Epithelial cell of proximal tubule (primary cell): Measurements from ENCODE around the gene TMEM192. TPM values are rescaled to one million over a fixed set of nuclear protein-coding genes. Genes with fewer than 3 reads are reported as not detected.

Experiments
- DNase-seq: peaks from one replicate; pipeline ENCODE4 v3.0.0-alpha.2; 2011; ENCODE audit warnings: low read depth
- H3K4me3 ChIP-seq: 2 replicates; pipeline ENCODE4 v1.5.1; 2011; ENCODE audit warnings: low read depth, mild to moderate bottlenecking, low read length
- CTCF ChIP-seq: conservative IDR thresholded peaks from 2 replicates; pipeline ENCODE4 v1.5.1; 2012; ENCODE audit warnings: low read depth, mild to moderate bottlenecking, low read length
- total RNA-seq: library from RNA; depleted of rRNA; stranded (reverse); fragments of >200 nt; gene quantifications from 2 replicates; pipeline ENCODE4 v1.2.3, GENCODE V29; 2015

The TMEM192 gene
- 9.0 and 14.5 TPM in 2 replicates for total RNA-seq

DNA sequence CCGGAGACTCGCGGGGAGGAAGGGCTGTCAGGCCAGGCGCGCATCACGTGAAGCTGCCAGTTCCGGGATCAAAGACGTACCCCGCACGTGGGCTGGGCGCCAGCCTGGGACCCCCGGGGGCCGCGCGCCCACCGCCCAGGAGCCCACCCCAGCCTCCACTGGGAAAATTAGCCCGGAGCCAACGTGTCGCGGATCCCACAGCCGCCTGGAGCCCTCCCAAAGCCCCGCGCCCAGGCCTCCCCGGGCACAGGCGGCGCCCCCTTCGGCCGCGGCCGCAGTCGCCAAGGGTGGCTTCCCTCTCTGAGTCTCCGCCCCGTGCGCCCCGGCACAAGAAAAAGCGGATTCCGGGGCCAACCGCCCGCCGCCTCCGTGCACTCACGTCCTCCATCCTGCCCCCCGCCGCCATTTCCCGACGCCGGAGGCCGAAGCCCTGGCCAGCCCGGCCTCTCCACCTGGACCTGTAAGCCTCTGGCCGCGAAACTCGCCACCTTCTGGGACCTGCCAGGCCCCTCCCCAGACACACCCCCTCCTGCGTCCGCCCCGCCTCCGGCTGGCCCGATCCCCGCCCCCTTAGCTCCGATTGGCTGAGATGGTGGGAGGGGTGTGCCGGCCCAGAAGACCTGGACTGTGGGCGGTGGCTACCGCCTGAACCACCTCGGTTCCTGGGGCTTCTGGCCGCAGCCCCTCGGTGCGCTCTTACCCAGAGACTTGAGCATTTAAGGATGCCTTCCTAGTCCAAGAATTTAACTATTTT is at the start of gene TMEM192:
Gene TMEM192 (minus strand): TSS at position 493 of the 754 bp plus-strand sequence. CDS start 87 bp downstream, at position 406.
- TF ChIP-seq CTCF, result peak; percentile 35
- peak within 1 kb of the TSS; percentile 72 for H3K4me3 ChIP-seq
- DNase-seq, result no peak

DNA sequence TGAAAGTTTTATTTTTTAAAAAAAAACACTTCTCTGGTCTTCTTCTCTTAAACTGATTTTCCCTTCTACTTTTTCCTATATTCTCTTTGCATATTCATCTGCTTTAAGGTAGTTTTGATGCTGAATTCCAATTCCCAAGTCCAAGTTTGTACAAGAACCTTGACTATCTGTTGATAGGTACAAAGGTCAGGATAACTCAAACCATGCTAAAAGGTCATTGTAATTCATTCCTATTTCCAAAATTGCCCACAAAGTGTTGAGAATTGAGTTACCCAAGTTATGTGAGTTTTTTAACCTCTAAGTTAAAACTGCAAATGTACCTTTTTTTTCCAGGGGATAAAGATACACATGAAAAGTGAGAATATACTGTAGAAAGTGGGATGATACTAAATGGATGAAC is 46.1 kb upstream of the TMEM192 start:
- no peak for DNase-seq

DNA sequence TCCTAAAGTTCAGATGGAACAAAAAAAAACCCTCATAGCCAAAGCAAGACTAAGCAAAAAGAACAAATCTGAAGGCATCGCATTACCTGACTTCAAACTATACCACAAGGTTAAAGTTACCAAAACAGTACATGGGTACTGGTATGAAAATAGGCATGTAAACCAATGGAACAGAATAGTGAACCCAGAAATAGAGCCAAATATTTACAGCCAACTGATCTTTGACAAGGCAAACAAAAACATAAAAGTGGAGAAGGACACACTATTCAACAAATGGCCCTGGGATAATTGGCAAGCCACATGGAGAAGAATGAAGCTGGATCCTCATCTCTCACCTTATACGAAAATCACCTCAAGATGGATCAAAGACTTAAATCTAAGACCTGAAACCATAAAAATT is 44.2 kb upstream of the TMEM192 start:
- DNase-seq, result no peak
- H3K4me3 ChIP-seq, result no peak overlapping the region
- no peak for TF ChIP-seq CTCF

More for the DNA sequence above, 46.1 kb upstream of the TMEM192 start:
- no peak for TF ChIP-seq CTCF
- no peak overlapping the region for H3K4me3 ChIP-seq

DNA sequence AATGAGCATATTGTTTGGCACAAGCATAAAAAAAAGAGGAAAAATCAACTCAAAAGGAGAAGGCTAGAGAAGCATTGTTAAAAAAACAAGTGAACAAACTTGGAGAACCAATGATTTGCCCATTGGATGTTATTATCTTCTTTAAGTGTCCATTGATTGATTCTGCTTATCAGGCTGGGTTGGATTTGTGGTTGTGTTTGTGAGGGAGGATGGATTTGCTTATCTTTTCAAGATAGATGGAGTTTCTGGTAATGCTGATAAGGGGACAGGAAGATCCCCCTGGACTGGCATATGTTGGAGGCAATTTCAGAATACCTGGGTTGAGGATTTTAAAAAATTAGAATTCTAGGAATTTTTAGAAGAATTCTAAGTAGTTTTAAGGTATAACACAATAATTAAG is 41.8 kb upstream of the TMEM192 start:
- no peak for TF ChIP-seq CTCF
- no peak for DNase-seq
- no peak overlapping the region for H3K4me3 ChIP-seq

DNA sequence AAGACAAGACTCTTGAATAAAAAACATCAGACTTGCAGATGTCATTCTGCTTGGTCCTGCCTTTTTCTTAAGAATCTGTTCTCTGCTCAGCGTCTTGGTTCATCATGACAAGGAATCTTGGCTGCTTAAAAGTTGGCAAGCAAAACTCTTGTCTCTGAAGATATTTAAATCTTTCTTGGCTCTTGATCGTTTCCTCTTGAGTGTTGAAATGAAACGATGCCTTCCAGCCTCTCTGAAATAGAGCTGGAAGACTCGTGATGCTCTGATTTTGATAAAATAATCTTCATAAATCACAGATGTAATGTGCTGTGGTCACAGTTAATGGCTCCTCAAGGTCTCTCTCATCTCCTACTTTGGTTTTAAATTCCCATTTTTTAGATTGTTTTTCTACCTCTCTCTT is 39.9 kb upstream of the TMEM192 start:
- DNase-seq, result no peak
- H3K4me3 ChIP-seq, result no peak overlapping the region
- TF ChIP-seq CTCF, result no peak

DNA sequence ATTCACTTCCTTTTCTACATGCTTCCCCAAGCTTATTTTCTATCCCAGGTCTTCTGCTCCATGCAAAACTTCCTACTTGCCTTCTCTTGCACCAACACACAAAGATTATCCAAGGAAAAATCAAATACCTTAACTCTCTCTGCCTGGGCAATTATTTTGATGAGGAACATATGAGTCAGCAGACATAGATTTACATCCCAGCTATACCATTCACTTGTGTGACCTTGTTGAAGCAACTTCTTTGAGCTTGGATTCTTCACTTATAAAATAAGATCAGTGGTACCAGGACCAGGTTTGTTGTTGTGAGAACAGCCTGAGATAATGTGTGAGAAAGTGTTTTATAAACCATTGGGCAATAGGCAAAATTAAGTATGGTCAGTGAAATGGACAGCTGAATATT is 39.1 kb upstream of the TMEM192 start:
- DNase-seq, result no peak

More for the DNA sequence above, 39.1 kb upstream of the TMEM192 start:
- no peak overlapping the region for H3K4me3 ChIP-seq
- TF ChIP-seq CTCF, result no peak
